AG04449 (cell line): Measurements from ENCODE around the gene PCCA.

ENCODE experiments used
- CTCF ChIA-PET: fragments of 350-600 bp; formaldehyde crosslinking; extraction: SDS; loops from one replicate; lab custom pipeline; 2021; ENCODE audit warnings: antibody characterized with exemption; lab: Yijun Ruan, JAX
- POLR2A ChIA-PET: fragments of 400-600, 350-600 bp; formaldehyde crosslinking; extraction: SDS; loops from one replicate; lab custom pipeline; 2020; ENCODE audit warnings: antibody characterized with exemption, inconsistent platforms; lab: Yijun Ruan, JAX
- DNase-seq: peaks from one replicate; pipeline ENCODE4 v3.0.0-alpha.2; 2010; ENCODE audit warnings: low read depth, low spot score
- H3K4me3 ChIP-seq: 2 replicates; pipeline ENCODE4 v1.5.1; 2011; ENCODE audit warnings: low read depth, mild to moderate bottlenecking, control low read depth, low read length
- CTCF ChIP-seq: IDR thresholded peaks from one replicate; pipeline ENCODE4 v1.5.1; 2011; ENCODE audit warnings: mild to moderate bottlenecking, moderate library complexity, low read length, control low read depth, inconsistent platforms; ENCODE audit not compliant: insufficient read depth; ENCODE audit errors: missing control alignments

The PCCA gene

GRCh38 chr13:100240109-100240779 is 151.4 kb downstream of the PCCA start:
- TF ChIP-seq CTCF: no peak
- ChIA-PET POLR2A (no interaction called here), CTCF (interaction anchor here (0.9 to 2.4 kb wide), 3 partner anchors 261 to 584 kb away, joined by 3 to 8 read pairs (median 6); no protein-coding TSS in a partner anchor)
- H3K4me3 ChIP-seq: no peak overlapping the region
- DNase-seq: no peak

- ChIA-PET CTCF (no interaction called here), POLR2A (no interaction called here)
- no peak overlapping the region for H3K4me3 ChIP-seq
- no peak for DNase-seq
- TF ChIP-seq CTCF: no peak
Measured at GRCh38 chr13:100244431-100244830, 155.5 kb downstream of the PCCA start.

DNA sequence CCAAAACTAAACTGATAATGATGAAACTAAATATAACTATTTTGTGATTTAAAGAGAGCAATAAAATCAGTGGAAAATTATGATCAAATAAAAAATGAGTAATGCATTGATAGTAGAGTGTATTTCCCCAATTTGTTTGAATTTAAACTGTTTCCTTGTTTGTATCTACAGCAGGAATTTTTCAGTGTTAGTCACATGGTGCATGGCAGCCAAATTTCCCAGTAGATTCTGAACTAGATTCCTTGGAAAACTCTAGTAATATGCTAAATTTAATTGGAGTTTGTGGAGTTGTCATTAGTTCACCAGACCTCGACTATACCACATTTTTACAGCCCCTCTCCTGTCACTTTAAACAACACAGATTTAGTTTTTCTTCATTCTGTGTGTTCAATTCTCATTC is 156.2 kb downstream of the PCCA start:
- ChIA-PET POLR2A (no interaction called here), CTCF (no interaction called here)
- DNase-seq: no peak
- no peak for TF ChIP-seq CTCF
- H3K4me3 ChIP-seq: no peak overlapping the region

GRCh38 chr13:100247937-100248336 is 159.0 kb downstream of the PCCA start:
- ChIA-PET CTCF (no interaction called here), POLR2A (no interaction called here)
- DNase-seq: no peak
- H3K4me3 ChIP-seq: no peak overlapping the region
- TF ChIP-seq CTCF: no peak

GRCh38 chr13:100254002-100254401 is 165.1 kb downstream of the PCCA start:
- no peak overlapping the region for H3K4me3 ChIP-seq
- CTCF ChIA-PET: interaction anchor here (1.5 kb wide), 1 partner anchor 23 kb away, joined by 3 read pairs; no protein-coding TSS in a partner anchor
- no peak for DNase-seq
- no peak for TF ChIP-seq CTCF
- POLR2A ChIA-PET: no interaction called here

GRCh38 chr13:100262404-100262803 is 173.5 kb downstream of the PCCA start:
- POLR2A ChIA-PET: no interaction called here
- no peak for TF ChIP-seq CTCF
- DNase-seq: no peak
- H3K4me3 ChIP-seq: no peak overlapping the region
- CTCF ChIA-PET: interaction anchor here (0.9 kb wide), 1 partner anchor 255 kb away, joined by 3 read pairs; no protein-coding TSS in a partner anchor
